Upper lobe of left lung (tissue), 6 donors: ENCODE measurements around the gene STX5. TPM values are rescaled to one million over a fixed set of nuclear protein-coding genes. Genes with fewer than 3 reads are reported as not detected.

Experiments used
- ATAC-seq, 2 donors: fragments of 200-7000 bp; cut with Tn5 transposase; one replicate each; pipeline ENCODE4 v1.9.1; 2022; ENCODE audit warnings: mild to moderate bottlenecking in 2 of 2, moderate library complexity in 2 of 2; ENCODE audit not compliant: low FRiP score in 2 of 2
- DNase-seq, 2 donors: peaks; one replicate each; pipeline ENCODE4 v3.0.0-alpha.2; 2019 to 2020
- H3K27ac ChIP-seq, 4 donors: fragments of 200-600 bp; sonication (generic); one replicate each; pipeline ENCODE4 v1.5.1; 2016 to 2019
- H3K27me3 ChIP-seq, 4 donors: fragments of 200-600 bp; sonication (generic); one replicate each; pipeline ENCODE4 v1.5.1; 2017 to 2019
- H3K36me3 ChIP-seq, 4 donors: fragments of 200-600 bp; sonication (generic); one replicate each; pipeline ENCODE4 v1.5.1; 2016 to 2019
- H3K4me1 ChIP-seq, 4 donors: fragments of 200-600 bp; sonication (generic); one replicate each; pipeline ENCODE4 v1.5.1; 2018 to 2019
- H3K4me3 ChIP-seq, 4 donors: fragments of 200-600 bp; sonication (generic); one replicate each; pipeline ENCODE4 v1.5.1; 2017 to 2019; ENCODE audit warnings: mild to moderate bottlenecking in 2 of 4, moderate library complexity in 1 of 4
- H3K9me3 ChIP-seq, 4 donors: fragments of 200-600 bp; sonication (generic); one replicate each; pipeline ENCODE4 v1.5.1; 2018 to 2019
- CTCF ChIP-seq, 6 experiments: fragments of 450-650 bp in 4 of 6; fragments of 200-600 bp in 2 of 6; sonication (generic) in 2 of 6; IDR thresholded peaks; one replicate each; pipeline ENCODE4 v1.5.1; 2016 to 2019; ENCODE audit warnings: antibody characterized with exemption in 6 of 6
- EP300 ChIP-seq, 4 donors: sonication (generic); formaldehyde crosslinking; IDR thresholded peaks; one replicate each; pipeline ENCODE4 v1.5.1; 2017; ENCODE audit warnings: antibody characterized with exemption in 4 of 4, control low read depth in 2 of 4
- POLR2A ChIP-seq, 4 donors: fragments of 450-650 bp; IDR thresholded peaks; one replicate each; pipeline ENCODE4 v1.5.1; 2016 to 2017; ENCODE audit warnings: antibody characterized with exemption in 4 of 4, mild to moderate bottlenecking in 2 of 4
- POLR2AphosphoS5 ChIP-seq, 2 donors: sonication (generic); formaldehyde crosslinking; IDR thresholded peaks; one replicate each; pipeline ENCODE4 v1.5.1; 2017; ENCODE audit warnings: antibody characterized with exemption in 2 of 2
- WGBS, 2 donors: methylation state at CpG; one replicate each; pipeline ENCODE4 v1.1.5; 2017 to 2018; 5-methylcytosine and 5-hydroxymethylcytosine counted together
- total RNA-seq, 6 donors: library from RNA; depleted of rRNA in 4 of 6; stranded (reverse); fragments of >200 nt in 4 of 6; gene quantifications; one replicate each; pipeline versions ENCODE4 v1.1.0 to v1.2.1, GENCODE V29; 2016 to 2021
- donor health status: DM: no; HTN: no; CAD: no; lungs with moderate emphysema.
- donor health status: DM: no; HTN: yes; CAD: no; lungs with severe emphysema.

STX5 gene
- total RNA-seq, 6 donors from 2014 or later, result 25.3 to 53.8 (median 44.9) TPM

GRCh38 chr11:62786318-62787004 is 45.4 kb downstream of the STX5 start:
- WGBS, 2 donors, result 5 to 16% methylated on average over 5 to 6 of the region's 51 CpGs
- Histone ChIP-seq H3K27me3 (no peaks in the 10 kb centered on the region), H3K4me1 (peaks cover 33 to 49% (median 37%) of the 10 kb centered on the region in 4 donors), H3K9me3 (no peaks in the 10 kb centered on the region), H3K27ac (peak overlapping the region; percentile 89 to 98 (median 94)), H3K36me3 (peaks cover 0 to 42% (median 14%) of the 10 kb centered on the region in 4 donors), H3K4me3 (peak overlapping the region; percentile 85 to 99 (median 93))
- ATAC-seq, result peak; percentile 88 to 93
- peak; percentile 94 to 98 for DNase-seq
- TF ChIP-seq POLR2A (IDR thresholded peaks at IDR 0.05), result no peak
- peak; percentile 93 to 99 (median 98) for TF ChIP-seq CTCF (IDR thresholded peaks at IDR 0.05)
- TF ChIP-seq POLR2AphosphoS5 (IDR thresholded peaks at IDR 0.05), result peak; percentile 24 to 37
- no peak for TF ChIP-seq EP300 (IDR thresholded peaks at IDR 0.05)

GRCh38 chr11:62782753-62783152 is 49.1 kb downstream of the STX5 start:
- TF ChIP-seq POLR2A (IDR thresholded peaks at IDR 0.05), result no peak
- TF ChIP-seq EP300 (IDR thresholded peaks at IDR 0.05), result no peak
- TF ChIP-seq CTCF (IDR thresholded peaks at IDR 0.05), result no peak
- no peak for TF ChIP-seq POLR2AphosphoS5 (IDR thresholded peaks at IDR 0.05)
- WGBS, 2 donors, result 95 to 97% methylated on average over 7 of the region's 7 CpGs
- ATAC-seq, result no peak
- Histone ChIP-seq H3K9me3 (no peaks in the 10 kb centered on the region), H3K27me3 (no peaks in the 10 kb centered on the region), H3K27ac (no peak overlapping the region), H3K4me1 (peaks cover 8 to 12% (median 9%) of the 10 kb centered on the region in 4 donors), H3K36me3 (peaks cover 0 to 49% (median 18%) of the 10 kb centered on the region in 4 donors), H3K4me3 (no peak overlapping the region)
- DNase-seq, result no peak

- no peaks in the 10 kb centered on the region for H3K9me3 ChIP-seq
- no peaks in the 10 kb centered on the region for H3K27me3 ChIP-seq
- WGBS, 2 donors, result 98% methylated on average over 3 of the region's 3 CpGs; no CpG with 5 or more reads in 1 of the 2 donors
- no peak overlapping the region for H3K4me3 ChIP-seq
- DNase-seq (no peak), ATAC-seq (no peak)
- peaks cover 0 to 62% (median 39%) of the 10 kb centered on the region in 4 donors for H3K36me3 ChIP-seq
- H3K4me1 ChIP-seq, result no peaks in the 10 kb centered on the region
- H3K27ac ChIP-seq, result no peak overlapping the region
- TF ChIP-seq POLR2A (IDR thresholded peaks at IDR 0.05) (no peak), CTCF (IDR thresholded peaks at IDR 0.05) (no peak), EP300 (IDR thresholded peaks at IDR 0.05) (no peak), POLR2AphosphoS5 (IDR thresholded peaks at IDR 0.05) (no peak)
These were observed 53.4 kb downstream of the STX5 start for GRCh38 chr11:62778441-62778840.

- H3K36me3 ChIP-seq, result peaks cover 0 to 54% (median 37%) of the 10 kb centered on the region in 4 donors
- no peaks in the 10 kb centered on the region for H3K9me3 ChIP-seq
- H3K4me3 ChIP-seq, result no peak overlapping the region
- no peaks in the 10 kb centered on the region for H3K27me3 ChIP-seq
- DNase-seq (no peak), ATAC-seq (no peak)
- no peak overlapping the region for H3K27ac ChIP-seq
- H3K4me1 ChIP-seq, result peaks cover 0 to 2% (median under 1%) of the 10 kb centered on the region in 4 donors
- whole genome bisulfite sequencing, 2 donors, result 81 to 89% methylated on average over 2 of the region's 2 CpGs
- TF ChIP-seq POLR2A (IDR thresholded peaks at IDR 0.05) (no peak), CTCF (IDR thresholded peaks at IDR 0.05) (no peak), POLR2AphosphoS5 (IDR thresholded peaks at IDR 0.05) (no peak), EP300 (IDR thresholded peaks at IDR 0.05) (no peak)
These were observed 54.5 kb downstream of the STX5 start for GRCh38 chr11:62777389-62777788.
